NCI-H748 treated with DMSO at 0.1 percent for 48 hours (cell line): ENCODE results near the gene ERC1.

ENCODE experiments used
- DNase-seq: peaks from one replicate; lab custom pipeline; 2025; lab: John Stamatoyannopoulos, UW

The ERC1 gene

DNA sequence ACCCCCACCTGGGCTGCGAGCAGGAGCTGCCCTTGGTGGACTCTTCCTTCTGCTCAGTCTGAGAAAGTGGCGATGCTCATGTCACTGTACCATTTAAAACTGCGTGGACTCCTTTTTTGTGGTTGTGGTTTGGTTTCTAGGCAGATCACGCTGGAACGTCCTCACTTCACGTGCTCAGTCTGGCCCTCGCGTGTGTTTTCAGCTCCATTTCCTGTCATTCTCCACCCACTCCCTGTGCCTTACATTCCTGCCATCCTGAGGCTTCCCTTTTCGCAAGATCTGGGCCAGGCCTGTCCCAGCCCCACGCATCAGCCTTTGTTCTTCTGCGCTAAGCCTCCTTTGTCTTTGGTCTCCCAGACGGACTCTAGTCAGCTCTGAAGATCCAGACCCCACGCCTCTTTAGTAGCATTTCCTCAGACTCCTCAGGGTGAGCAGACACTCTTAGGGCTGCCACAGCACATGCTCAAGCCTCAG lies 497.9 kb downstream of the ERC1 start:
- no peak for DNase-seq

DNA sequence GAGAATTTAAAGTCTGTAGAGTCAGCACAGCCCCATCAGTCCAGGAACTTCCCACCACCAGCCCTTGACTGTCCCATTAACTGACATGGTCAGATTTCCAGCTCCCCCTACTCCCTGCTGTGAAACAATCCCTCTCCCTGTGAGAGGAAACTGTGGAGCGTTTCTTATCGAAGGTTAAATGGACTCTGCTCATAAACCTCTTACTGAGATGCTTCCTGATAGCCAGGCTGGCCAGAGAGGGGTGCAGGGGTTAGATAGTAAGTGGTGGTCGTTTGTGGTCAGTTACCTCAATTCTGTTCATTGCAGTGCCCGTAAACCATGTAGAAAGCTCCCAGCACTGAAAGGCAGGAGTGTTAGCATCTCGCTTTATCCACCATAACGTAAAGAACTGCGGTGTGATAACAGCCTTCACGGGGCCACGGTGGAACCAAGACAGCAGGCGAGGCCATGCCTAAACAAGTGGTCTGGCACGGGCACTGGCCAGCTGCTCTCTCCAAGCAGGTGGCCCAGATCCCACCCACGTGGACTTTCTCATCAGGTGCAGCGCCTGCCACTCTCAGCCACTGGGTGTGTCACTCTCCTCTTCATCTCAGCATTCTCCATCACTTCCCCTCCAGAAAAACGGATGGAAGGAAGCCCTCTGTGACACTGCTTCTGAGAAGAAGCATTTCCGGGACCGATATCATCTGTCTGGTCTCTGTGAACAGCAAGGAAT lies 501.1 kb downstream of the ERC1 start:
- no peak for DNase-seq

DNA sequence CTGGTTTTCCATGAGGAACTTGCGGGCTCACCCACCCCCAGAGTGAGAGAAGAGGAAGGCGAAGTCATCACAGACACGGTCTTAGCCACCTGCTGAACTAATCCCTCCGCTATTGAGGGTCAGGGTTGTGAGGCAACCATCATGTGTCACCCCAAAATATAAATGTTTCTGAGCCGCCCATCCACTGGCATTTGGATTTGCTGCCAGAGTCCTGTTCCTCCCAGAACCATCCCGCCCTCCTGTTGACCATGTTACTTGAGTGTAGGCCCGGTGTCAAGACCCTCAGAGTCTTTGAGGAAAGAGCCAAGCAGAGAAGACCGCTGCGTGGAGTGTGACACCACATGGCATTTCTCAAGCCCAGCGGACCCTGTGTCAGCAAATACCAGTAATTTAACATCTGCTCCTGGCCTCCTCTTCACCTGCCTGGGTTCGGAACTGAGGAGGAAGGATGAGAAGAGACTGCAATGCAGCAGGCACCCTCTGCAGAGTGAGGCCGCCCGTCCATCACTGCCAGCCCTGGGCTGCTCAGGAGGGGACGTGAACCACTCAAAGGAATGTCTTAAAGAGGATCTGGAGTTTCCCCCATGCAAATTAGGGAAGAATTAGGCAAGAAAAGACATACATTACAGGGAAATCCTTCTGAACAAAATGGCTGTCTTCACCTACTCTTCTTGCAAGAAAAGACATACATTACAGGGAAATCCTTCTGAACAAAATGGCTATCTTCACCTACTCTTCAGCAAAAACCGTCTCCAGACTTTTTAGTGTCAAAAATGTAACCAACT lies 502.9 kb downstream of the ERC1 start:
- DNase-seq = no peak

DNA sequence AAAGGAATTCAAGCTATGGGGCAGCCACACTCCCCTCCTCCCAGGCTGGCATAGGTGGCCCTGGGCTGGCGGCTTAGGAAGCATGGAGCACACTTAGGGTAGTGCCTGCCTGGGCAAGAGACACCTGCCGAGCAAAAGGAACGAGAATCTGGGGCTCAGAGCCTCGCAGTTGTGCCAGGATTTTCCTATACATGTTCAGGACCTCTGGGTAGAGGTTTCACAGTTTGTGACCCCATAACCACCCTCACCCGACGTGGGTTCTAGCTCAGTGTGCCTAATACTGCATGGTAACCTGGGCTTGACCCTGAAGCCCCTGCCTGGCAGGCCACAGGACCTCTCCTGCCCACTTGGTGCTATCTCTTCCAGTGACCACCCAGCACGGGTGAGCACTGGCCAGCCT lies 503.8 kb downstream of the ERC1 start:
- DNase-seq = no peak

DNA sequence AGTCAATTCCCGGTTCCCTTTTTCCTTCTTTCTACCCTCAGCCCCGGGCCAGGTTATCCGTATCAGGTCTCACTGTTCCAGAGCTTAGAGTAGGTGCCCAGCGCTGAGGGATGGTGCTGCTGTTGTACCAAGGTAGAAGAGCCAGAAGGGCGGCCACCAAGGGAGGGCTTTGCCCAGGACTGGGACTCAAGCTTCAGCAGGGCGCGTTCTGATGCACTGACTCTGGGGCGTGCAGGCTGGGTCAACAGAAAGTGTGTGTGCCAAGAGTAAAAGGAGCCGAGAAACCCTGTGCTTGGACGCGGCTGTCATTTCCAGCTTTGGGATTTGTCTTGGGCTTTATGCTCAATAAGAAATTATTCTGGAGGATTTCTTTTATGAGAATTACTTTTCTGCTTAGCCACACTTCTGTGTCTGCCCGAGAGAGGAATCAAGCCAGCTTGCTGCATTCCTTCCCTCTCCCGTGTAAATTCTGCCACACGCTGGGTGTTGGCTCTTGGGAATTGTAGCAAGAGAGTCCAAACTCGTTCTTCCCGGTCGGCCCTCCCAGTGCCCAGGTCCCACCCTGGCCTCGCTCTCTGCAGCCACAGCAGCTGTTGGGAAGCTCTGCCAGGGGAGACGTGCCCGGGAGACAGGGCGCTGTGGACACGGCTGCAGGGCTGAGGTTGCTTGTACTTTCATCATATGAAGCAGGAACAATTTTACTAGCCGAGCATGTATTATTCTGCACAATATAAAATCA lies 505.3 kb downstream of the ERC1 start:
- DNase-seq = no peak

DNA sequence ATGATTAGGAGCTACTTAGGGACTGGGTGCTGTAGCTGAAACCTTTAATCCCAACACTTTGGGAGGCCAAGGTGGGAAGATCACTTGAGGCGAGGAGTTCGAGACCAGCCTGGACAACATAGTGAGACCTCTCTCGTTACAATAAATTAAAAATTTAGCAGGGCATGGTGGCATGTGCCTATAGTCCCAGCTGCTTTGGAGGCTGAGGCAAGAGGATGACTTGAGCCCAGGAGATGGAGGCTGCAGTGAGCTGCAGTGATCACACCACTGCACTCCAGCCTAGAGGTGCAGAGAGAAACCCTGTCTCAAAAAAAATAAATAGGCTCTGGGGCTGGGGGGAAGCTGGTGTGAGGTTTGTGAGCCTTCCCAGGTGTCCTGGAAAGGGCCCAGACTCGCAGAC lies 506.1 kb downstream of the ERC1 start:
- no peak for DNase-seq

DNA sequence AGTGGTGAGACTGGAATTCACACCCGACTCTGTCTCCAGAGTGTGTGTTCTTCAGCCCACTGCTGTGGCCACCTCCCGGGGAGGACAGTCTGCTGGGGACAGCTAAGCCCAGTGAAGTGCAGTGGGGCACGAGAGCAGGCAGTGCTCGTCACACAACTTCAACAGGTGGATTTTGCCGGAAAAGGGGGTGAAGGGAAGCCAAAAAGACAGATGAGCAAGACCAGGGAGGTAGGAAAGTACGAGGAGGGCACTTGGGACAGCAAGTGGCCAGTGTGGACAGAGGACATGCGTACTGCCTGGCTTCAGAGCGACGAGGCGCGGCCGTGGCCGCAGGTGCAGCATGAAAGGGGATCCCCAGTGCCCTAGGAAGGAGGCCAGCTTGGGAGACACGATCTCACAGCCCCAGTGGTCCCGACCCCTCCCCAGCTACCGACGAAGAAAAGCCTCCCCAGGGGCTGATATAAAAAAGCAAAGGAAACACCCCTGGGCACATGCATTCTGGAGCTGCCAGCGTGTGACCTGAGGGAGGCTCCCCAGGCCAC lies 507.2 kb downstream of the ERC1 start:
- DNase-seq = no peak

DNA sequence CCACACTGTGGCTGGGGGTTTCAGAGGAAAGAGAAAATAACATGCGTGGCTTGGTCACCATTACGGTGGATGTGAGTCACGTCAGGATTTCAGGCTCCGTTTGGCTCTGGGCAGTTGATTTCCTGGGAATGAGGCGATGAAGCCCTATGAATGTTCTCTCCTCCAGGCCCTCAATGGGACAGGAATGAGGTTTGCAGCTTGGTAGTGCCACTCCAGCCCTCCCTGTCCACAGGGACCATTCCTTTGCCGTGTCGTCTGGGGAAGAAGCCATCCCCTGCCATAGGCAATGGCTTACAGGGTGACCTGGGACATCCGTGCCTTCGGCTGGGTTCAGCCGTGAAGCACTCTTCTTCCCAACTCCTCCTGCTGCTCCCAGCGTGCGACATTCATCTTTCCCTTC lies 508.3 kb downstream of the ERC1 start:
- DNase-seq = no peak

DNA sequence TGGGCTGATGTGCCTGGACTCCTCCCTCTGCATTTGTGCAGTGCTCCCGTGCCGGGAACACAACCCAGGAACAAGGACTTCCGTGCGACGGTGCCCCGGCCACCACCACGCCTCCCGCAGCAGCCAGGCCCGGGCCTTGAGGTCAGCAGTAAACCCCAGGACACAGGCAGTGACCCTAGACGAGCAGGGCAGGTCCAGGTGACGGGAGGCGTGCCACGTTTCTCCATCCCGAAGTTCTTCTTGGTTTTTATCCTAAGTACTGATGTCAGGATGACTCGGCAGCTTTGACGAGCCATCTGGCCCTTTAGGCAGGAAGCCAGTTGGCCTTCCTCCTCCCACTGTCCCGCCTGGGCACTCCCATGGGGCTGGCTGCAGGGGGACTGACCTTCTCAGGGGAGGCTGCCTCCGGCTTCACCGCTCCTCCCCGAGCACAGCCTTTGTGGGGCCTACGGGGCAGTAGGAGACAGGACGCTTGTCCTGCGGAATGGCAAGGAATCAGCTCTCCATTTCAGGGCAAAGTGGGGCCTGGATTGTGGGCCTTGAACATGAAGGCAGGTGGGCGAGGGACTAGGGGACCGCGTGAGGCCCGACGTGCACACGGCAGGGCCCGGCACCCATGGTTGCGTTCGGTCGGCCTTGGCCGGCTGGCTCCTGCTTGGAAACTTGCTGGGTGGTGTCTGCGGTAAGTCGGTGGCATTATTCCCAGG lies 509.2 kb downstream of the ERC1 start:
- DNase-seq = no peak

DNA sequence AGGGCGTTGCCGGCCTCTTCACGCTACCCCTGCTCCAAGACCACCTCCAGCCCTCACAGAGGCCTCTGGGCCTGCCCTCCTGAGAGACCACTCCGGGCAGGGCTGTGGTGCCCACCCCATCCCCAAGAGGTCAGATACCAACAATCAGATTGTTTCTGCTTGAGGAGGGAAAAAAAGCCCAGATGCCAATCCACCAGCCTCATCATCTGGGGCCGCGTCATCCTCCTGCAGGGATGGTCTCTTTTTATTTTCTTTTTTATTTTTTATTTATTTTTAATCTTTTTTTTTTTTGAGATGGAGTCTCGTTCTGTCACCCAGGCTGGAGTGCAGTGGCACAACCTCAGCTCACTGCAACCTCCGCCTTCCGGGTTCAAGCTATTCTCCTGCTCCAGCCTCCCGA lies 510.0 kb downstream of the ERC1 start:
- no peak for DNase-seq

DNA sequence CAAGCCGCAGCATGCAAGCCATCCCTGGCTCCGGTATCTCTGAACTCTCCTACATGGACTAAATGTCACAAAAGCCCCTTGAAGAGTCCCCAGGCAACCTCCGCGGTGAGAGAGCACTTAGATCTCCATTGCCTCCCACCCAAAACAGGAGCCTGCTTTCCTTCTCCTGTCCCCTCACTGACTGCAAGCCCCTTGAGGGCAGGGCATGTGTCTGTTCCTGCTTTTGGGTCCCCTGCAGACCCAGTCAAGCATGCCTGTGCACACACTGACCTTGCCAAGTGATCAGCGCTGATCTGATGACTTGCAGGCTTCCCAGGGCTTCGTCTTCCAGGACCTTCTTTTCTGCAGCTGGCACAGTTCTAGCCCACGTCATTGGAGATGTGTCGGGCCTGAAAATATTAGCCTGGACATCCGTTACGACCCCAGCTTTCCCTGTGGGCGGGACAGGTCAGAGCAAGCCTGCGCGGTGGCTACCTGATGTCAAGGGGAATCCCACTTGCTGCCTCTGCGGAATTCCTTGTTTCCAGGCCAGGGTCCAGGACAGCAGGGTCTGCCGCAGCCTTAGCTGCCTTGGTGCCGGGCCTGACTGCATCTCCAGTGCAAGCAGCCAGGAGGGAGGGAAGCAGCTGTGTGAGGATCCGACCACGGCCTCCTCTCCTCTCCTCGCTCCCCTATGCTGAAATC lies 510.8 kb downstream of the ERC1 start:
- DNase-seq = no peak

DNA sequence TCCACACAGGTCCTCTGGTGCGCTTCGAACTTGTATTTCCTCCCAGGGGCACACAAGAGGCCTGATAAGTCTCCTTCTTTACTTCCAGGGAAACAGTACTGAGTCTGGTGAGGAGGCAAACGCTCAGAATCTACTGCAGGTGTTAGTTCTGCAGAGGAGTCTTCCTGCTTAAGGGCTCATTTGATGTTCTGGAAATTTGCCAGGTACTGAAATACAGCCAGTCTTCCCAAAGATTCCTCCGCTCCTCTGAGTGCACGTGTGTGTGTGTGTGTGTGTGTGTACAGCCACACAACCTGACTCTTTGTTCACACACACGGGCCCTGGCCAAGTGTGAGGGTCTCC lies 511.3 kb downstream of the ERC1 start:
- no peak for DNase-seq

DNA sequence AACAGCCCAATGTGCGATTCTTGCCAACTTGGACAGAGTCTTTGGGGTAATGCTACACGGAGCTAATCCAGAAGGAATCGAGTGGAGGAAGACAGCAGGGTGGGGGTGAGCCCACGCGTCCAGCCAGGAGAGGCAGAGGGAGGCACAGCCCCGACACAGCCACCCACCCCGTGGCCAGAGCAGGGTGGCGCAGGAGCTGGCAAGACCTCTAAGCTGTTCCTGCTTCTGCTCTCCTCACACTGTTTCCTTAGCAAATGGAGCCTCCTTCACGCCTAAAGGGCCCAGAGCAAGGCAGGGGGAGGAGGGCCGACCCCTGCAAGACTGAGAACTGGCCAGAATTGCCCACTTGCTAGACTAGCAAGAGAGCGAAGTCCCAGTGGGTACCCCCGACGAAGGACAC lies 511.8 kb downstream of the ERC1 start:
- DNase-seq = no peak

DNA sequence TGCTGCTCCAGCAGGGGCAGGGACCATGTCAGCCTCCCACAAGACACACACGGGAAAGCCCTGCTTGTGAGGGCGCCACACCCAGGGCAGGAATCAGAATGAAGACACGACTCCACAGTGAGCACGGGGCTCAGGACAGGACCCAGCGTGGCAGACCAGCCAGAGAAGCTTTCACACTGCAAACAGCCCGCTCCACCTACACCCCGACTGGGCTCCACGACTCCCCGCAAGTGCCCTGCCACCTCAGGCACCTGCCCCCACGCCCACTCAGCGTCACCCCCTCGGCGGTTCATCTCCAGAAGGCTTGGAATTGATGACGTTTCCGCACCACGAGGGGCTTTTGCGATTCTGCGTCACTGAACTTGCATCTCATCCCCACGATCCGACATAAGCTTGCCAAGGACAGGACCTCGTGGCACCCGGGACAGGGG lies 512.3 kb downstream of the ERC1 start:
- no peak for DNase-seq

DNA sequence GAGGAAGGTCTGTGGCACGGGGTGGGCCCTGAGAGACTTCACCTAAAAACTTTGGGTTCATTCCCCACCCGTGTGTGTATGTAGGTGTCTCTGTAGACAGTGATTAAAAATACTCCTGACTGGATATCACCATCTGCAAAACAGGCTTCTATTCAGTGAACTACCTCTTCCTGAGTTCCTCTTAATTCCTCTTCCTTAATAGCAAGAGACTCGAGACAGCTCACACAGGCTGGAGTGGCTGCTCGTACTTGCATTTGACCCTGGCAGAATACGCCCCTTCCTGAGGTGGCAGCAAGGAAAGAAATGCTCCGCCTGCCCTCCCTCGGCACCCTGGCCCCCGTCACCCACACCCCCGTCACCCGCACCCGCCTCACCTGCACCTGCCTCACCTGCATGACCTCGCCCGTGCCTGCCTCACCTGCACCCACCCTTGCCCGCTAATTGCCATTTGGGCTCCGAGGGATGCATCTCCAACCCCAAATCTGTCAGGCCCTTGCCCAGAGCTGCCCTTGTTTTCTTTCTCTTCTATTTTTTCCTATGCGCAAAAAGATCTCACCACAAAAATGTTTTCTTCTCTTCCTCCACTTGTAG lies 513.4 kb downstream of the ERC1 start:
- DNase-seq = no peak

DNA sequence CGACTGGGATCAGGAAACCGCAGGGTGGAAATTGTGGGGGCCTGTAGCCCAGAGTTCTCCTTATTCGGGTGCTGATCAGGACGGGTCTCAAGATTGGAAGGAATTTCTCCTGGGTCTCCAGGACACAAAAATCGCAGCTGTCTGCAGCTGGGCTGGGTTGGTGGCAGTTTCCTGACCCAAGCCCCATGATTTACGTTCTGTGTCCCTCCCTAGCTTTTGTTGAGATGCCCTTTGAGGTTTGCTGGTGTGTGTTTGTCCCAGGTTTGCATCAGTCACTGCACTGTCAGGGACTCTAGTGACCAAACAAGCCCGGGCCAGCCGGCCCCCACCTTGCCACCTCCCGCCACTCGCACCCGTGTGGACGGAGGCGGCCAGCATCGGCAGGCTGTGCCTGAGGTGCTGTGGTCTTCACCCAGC lies 513.9 kb downstream of the ERC1 start:
- DNase-seq = no peak

DNA sequence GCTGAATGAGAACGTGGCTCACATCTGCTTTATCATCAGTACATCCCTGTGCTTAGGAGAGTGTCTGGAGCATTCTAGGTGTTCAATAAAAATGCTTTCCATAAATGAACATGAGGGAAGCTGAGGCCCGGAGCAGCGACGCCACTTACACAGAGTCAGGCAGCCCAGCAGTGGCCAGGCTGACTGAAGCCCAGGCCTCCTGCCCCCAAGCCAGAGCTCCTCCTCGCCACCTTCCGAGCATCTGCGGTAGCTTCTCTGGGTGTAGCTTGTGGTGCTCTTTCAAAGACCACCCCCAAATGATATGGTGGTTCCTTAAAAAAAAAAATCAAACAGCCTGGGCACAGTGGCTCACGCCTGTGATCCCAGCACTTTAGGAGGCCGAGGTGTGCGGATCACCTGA lies 514.6 kb downstream of the ERC1 start:
- DNase-seq = no peak

DNA sequence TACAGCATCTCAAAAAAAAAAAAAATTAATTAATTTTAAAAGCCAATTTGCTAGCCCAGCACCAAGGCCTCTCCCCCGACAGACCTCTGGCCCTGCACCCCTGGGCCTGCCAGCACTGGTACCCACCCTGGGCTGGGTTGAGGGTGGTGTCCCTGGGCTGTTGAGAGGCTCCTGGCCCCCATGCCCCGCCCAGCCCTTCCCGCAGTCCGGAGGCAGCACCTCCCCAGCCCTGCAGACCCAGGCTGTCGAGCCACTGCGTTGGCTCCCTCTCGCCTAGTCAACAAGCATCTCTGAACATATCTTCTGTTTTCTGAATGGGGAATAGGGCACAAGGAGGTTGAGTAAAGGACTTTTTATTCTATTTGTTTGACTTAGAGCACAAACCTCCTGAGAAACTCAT lies 516.3 kb downstream of the ERC1 start:
- no peak for DNase-seq

DNA sequence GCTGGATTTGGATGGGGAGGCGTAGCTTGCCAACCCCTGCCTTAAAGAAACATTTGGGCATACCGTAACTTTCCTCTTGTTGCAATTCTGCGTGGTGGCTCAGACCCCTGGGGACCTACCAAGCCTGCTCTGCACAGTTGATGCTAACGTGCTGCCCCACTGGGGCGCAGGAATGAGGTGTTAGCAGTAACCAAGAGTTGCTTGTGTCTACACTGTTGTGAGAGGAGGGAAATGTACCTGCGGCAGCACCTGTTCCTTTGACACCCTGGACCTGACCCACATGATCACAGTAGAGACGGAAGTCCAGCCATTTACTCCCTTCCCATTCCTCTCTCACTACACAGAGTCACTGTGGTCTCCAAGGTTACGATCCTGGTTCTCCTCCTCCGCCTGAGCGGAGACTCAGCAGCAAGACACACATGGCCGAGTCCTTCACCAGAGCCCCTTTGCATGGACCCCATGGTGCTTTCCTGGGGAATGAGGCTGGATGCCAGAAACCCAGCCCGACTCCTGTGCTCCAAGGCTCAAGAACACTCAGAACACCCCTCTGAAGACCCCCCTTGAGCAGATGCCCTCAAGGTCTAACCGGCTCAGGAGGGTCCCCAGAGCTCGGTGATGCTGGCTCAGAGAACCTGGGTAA lies 518.5 kb downstream of the ERC1 start:
- DNase-seq = no peak

DNA sequence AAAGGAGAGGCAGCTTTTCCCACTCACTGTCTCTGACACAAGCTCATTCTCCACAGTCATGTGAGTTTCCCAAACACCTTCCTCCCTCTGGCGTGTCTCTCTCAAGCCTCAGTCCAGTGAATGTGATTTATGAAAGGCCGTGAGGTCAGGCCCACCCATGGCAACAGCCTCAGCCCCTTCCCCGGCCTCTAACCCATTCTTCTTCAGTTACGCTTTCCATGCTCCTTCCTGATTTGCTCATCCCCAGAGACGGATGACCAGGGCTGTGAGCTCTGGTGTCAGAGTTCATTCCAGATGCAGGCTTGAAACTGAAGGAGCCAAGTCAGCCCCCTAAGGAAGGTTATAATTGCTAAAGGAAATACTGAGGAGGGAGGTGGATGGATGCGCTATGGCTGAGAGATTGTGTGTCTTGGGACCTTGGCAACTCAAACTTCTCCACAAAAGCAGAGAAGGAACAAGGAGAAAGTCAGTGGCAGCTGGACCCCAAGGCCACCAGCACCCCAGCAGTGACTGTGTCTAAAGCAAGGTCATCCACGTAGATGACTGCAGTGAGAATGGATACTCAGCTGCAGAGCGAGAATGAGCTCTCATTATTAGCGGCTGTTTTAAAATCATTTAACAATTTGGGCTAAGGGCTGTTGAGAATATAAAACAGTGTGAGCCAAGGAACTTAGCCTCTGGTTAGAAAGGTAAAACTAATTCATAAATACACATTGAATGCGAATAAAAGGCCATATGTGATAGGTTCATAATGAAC lies 519.2 kb downstream of the ERC1 start:
- DNase-seq = no peak
